NCI-H146 treated with DMSO at 0.1 percent for 48 hours (cell line): ENCODE measurements around the gene TMEM163.
"Not testable (repeated sequence)": the region's sequence is repeated elsewhere in the genome, so short reads cannot be mapped to it uniquely, and the experiment has no call there.

ENCODE experiments used
- DNase-seq: peaks from one replicate; lab custom pipeline; 2025; ENCODE audit not compliant: unreplicated experiment; lab: John Stamatoyannopoulos, UW

The TMEM163 gene

GRCh38 chr2:134583462-134583861 lies 135.3 kb downstream of the TMEM163 start:
- DNase-seq, result no peak

- DNase-seq, result no peak
Observed at GRCh38 chr2:134582547-134582899, 136.3 kb downstream of the TMEM163 start.

GRCh38 chr2:134581877-134582546 lies 136.8 kb downstream of the TMEM163 start:
- no peak for DNase-seq

GRCh38 chr2:134578316-134578715 lies 140.5 kb downstream of the TMEM163 start:
- DNase-seq, result no peak

GRCh38 chr2:134576478-134576877 lies 142.3 kb downstream of the TMEM163 start:
- no peak for DNase-seq

GRCh38 chr2:134575888-134576287 lies 142.9 kb downstream of the TMEM163 start:
- DNase-seq, result no peak

- DNase-seq, result peak; percentile 25
Observed at GRCh38 chr2:134574611-134575330, 144.0 kb downstream of the TMEM163 start.

- no peak for DNase-seq
Observed at GRCh38 chr2:134573724-134574123, 145.1 kb downstream of the TMEM163 start.

GRCh38 chr2:134573085-134573370 lies 145.8 kb downstream of the TMEM163 start:
- DNase-seq, result no peak

- DNase-seq, result no peak
Observed at GRCh38 chr2:134572314-134573084, 146.3 kb downstream of the TMEM163 start.

GRCh38 chr2:134570676-134571075 lies 148.1 kb downstream of the TMEM163 start:
- no peak for DNase-seq

GRCh38 chr2:134568413-134568812 lies 150.4 kb downstream of the TMEM163 start:
- no peak for DNase-seq

GRCh38 chr2:134567666-134568065 lies 151.1 kb downstream of the TMEM163 start:
- no peak for DNase-seq

- DNase-seq, result not testable (repeated sequence)
Observed at GRCh38 chr2:134564955-134565354, 153.8 kb downstream of the TMEM163 start.

GRCh38 chr2:134564549-134564948 lies 154.3 kb downstream of the TMEM163 start:
- no peak for DNase-seq

- DNase-seq, result peak; percentile 99
Observed at GRCh38 chr2:134558208-134558830, 160.5 kb downstream of the TMEM163 start.

- DNase-seq, result peak; percentile 34
Observed at GRCh38 chr2:134555411-134555810, 163.4 kb downstream of the TMEM163 start.

GRCh38 chr2:134553657-134554056 lies 165.1 kb downstream of the TMEM163 start:
- DNase-seq, result no peak

- DNase-seq, result no peak
Observed at GRCh38 chr2:134550566-134551164, 168.1 kb downstream of the TMEM163 start.

GRCh38 chr2:134549104-134549503 lies 169.7 kb downstream of the TMEM163 start:
- DNase-seq, result no peak

- DNase-seq, result no peak
Observed at GRCh38 chr2:134540990-134541389, 177.8 kb downstream of the TMEM163 start.
